Peyer's patch (tissue), 4 donors: ENCODE results near the gene FMNL2.

Source experiments
- CTCF ChIP-seq, 6 experiments: fragments of 450-650 bp in 4 of 6; fragments of 200-600 bp in 2 of 6; sonication (generic) in 1 of 6; IDR thresholded peaks; one replicate each; pipeline ENCODE4 v1.5.1; 2017 to 2019; ENCODE audit warnings: antibody characterized with exemption in 6 of 6, mild to moderate bottlenecking in 3 of 6, moderate library complexity in 1 of 6
- POLR2A ChIP-seq, 2 donors: fragments of 450-650 bp; IDR thresholded peaks; one replicate each; pipeline ENCODE4 v1.5.1; 2017; ENCODE audit warnings: antibody characterized with exemption in 2 of 2, mild to moderate bottlenecking in 2 of 2, moderate library complexity in 2 of 2

GRCh38 chr2:152580714-152581113 lies 245.7 kb downstream of the FMNL2 start:
- no peak for TF ChIP-seq CTCF (IDR thresholded peaks at IDR 0.05)
- no peak for TF ChIP-seq POLR2A (IDR thresholded peaks at IDR 0.05)
